Retinal pigment epithelial cell (primary cell): ENCODE measurements around the gene RPP38.

Source experiments
- DNase-seq: peaks from one replicate; pipeline ENCODE4 v3.0.0-alpha.2; 2010; ENCODE audit warnings: low read depth
- H3K4me3 ChIP-seq: 2 replicates; pipeline ENCODE4 v1.5.1; 2011; ENCODE audit warnings: mild to moderate bottlenecking, low read length, control low read depth, moderate library complexity
- CTCF ChIP-seq: conservative IDR thresholded peaks from 2 replicates; pipeline ENCODE4 v1.5.1; 2011; ENCODE audit warnings: low read depth, low read length, control low read depth, inconsistent platforms

Gene RPP38

GRCh38 chr10:15122477-15123030 is 25.4 kb downstream of the RPP38 start:
- no peak for TF ChIP-seq CTCF
- no peak for DNase-seq
- H3K4me3 ChIP-seq = no peak overlapping the region

DNA sequence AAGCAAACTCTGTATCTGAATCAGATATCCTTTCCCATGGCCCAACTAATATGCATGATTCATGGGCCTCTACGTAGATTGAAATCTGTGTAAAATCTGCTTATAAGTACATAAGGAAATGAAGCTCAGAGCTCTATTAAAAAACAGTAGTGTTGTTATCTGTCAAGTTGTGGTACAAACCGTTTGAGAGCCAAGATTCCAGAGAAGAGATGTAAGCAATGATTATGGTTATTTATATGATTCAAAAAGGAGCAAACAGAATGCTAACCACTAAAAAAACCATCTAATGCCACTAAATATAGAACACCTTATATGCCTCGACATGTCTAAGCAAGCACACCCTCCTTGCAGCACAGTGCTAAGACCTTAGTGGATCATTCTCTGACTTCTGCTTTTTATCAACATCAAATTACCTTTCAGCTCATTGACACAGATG is 26.6 kb downstream of the RPP38 start:
- TF ChIP-seq CTCF = no peak
- H3K4me3 ChIP-seq = no peak overlapping the region
- DNase-seq = peak; percentile 79

GRCh38 chr10:15124190-15124589 is 27.0 kb downstream of the RPP38 start:
- no peak for DNase-seq
- no peak for TF ChIP-seq CTCF
- no peak overlapping the region for H3K4me3 ChIP-seq

- TF ChIP-seq CTCF = no peak
- H3K4me3 ChIP-seq = no peak overlapping the region
- no peak for DNase-seq
Observed at GRCh38 chr10:15124908-15125307, 27.8 kb downstream of the RPP38 start.

DNA sequence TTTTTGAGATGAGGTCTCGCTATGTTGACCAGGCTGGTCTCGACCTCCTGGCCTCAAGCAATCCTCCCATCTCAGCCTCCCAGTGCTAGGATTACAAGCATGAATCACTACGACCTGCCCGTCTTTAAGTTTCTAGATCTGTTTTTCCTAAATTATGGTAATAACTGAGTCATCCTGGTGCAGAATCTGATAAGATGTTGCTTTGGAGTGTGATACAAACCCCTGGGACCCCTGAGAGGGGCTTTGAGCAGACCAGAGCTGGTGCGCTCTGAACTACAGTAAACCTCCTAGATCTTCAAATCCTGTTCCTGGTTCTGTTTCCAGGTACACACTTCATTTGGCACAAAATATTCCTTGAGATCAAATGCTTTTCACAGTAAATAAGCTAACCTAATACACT is 34.2 kb downstream of the RPP38 start:
- no peak for DNase-seq
- no peak overlapping the region for H3K4me3 ChIP-seq
- TF ChIP-seq CTCF = no peak

GRCh38 chr10:15136129-15137035 is 39.2 kb downstream of the RPP38 start:
- no peak for TF ChIP-seq CTCF
- DNase-seq = no peak
- H3K4me3 ChIP-seq = no peak overlapping the region

GRCh38 chr10:15137036-15137359 is 39.8 kb downstream of the RPP38 start:
- no peak for DNase-seq
- H3K4me3 ChIP-seq = no peak overlapping the region
- TF ChIP-seq CTCF = no peak
